SK-N-SH treated with all-trans-retinoic acid at 6 μM for 48 hours (cell line): ENCODE results near the gene ENTPD7.

ENCODE experiments used
- CREB5 ChIP-seq: fragments of 250-450 bp; sonication (Bioruptor Pico); IDR thresholded peaks from 2 replicates; pipeline ENCODE4 v1.5.1; 2020; ENCODE audit warnings: low read depth, mild to moderate bottlenecking, moderate library complexity
- ESRRG ChIP-seq: fragments of 250-450 bp; sonication (Bioruptor Pico); IDR thresholded peaks from 2 replicates; pipeline ENCODE4 v1.6.1; 2021; ENCODE audit warnings: mild to moderate bottlenecking
- ISL1 ChIP-seq: fragments of 250-450 bp; sonication (Bioruptor Pico); IDR thresholded peaks from 2 replicates; pipeline ENCODE4 v2.1.2; 2022; ENCODE audit warnings: mild to moderate bottlenecking, moderate library complexity

- TF ChIP-seq CREB5 (no peak), ESRRG (CRISPR knock-in tag) (no peak), ISL1 (no peak)
These were observed 55.1 kb downstream of the ENTPD7 start for GRCh38 chr10:99714446-99714845.
